Measurements from ENCODE around the gene ATXN7L2.

The ATXN7L2 gene

GRCh38 chr1:109508873-109509175 lies 25.1 kb downstream of the ATXN7L2 start:
- no peaks in the 10 kb centered on the region for H3K9me3 ChIP-seq (ENCODE audit: control insufficient read depth, insufficient read depth, low read depth, low read length)
- CTCF ChIA-PET, result interaction anchor here (18.0 to 36.3 kb wide), 2 partner anchors 14 to 24 kb away, joined by 303 to 1152 read pairs; partner anchors contain the start of genes CYB561D1 and GPR61
- H3K27ac ChIP-seq (ENCODE audit: extremely low read depth, low read depth, low read length), result no peak overlapping the region
- TF ChIP-seq ZFP41 (tag by site-specific recombination; IDR thresholded peaks at IDR 0.05; ENCODE audit: borderline replicate concordance), result no peak
- 0 out of 2 replicates have a peak, but pooled peaks have one; percentile 8 for TF ChIP-seq ZFHX2 (tag by site-specific recombination; conservative IDR thresholded peaks at IDR 0.05)
- no peaks in the 10 kb centered on the region for H3K36me3 ChIP-seq (ENCODE audit: control insufficient read depth in 2 of 2, insufficient read depth in 1 of 2, low read length in 2 of 2)
- POLR2A ChIA-PET, result interaction anchor here (1.4 kb wide), 1 partner anchor 11 kb away, joined by 5 read pairs; no protein-coding TSS in a partner anchor
- H3K4me3 ChIP-seq (ENCODE audit: low read depth, low read length), result no peak overlapping the region
- H3K4me1 ChIP-seq (ENCODE audit: control insufficient read depth, insufficient read depth, low read length), result no peaks in the 10 kb centered on the region

- Histone ChIP-seq H3K9me3 (ENCODE audit: control insufficient read depth, insufficient read depth, low read depth, low read length) (no peaks in the 10 kb centered on the region), H3K4me3 (ENCODE audit: low read depth, low read length) (peak within 1 kb of the TSS; percentile 52), H3K4me1 (ENCODE audit: control insufficient read depth, insufficient read depth, low read length) (no peaks in the 10 kb centered on the region), H3K36me3 (ENCODE audit: control insufficient read depth in 2 of 2, insufficient read depth in 1 of 2, low read length in 2 of 2) (no peaks in the 10 kb centered on the region), H3K27ac (ENCODE audit: extremely low read depth, low read depth, low read length) (peak within 1 kb of the TSS; percentile 37; the same call in 1 of the 2 replicates)
- ChIA-PET POLR2A (interaction anchor here (1.4 to 1.7 kb wide), 2 partner anchors 12 to 39 kb away, joined by 5 to 7 read pairs; partner anchors contain the start of gene GNAI3), CTCF (interaction anchor here (1.1 to 36.3 kb wide), 3 partner anchors 15 to 36 kb away, joined by 3 to 1152 read pairs (median 303); partner anchors contain the start of genes CYB561D1 and GPR61)
- TF ChIP-seq ZNF211 (tag by site-specific recombination; IDR thresholded peaks at IDR 0.05; ENCODE audit: low read depth) (no peak), ZNF670 (tag by site-specific recombination; IDR thresholded peaks at IDR 0.05; ENCODE audit: low read depth) (no peak), ZNF2 (tag by site-specific recombination; IDR thresholded peaks at IDR 0.05) (no peak), KLF7 (tag by site-specific recombination; IDR thresholded peaks at IDR 0.05; ENCODE audit: borderline replicate concordance) (no peak), ZNF776 (tag by site-specific recombination; IDR thresholded peaks at IDR 0.05; ENCODE audit: borderline replicate concordance) (no peak), KLF10 (tag by site-specific recombination; IDR thresholded peaks at IDR 0.05) (0 out of 2 replicates have a peak, but pooled peaks have one; percentile 25), ZFHX2 (tag by site-specific recombination; conservative IDR thresholded peaks at IDR 0.05) (no peak), ZNF514 (tag by site-specific recombination; IDR thresholded peaks at IDR 0.05) (no peak), ZBTB8A (tag by site-specific recombination; IDR thresholded peaks at IDR 0.05) (no peak), GLIS2 (tag by site-specific recombination; IDR thresholded peaks at IDR 0.05) (no peak), ZNF555 (tag by site-specific recombination; conservative IDR thresholded peaks at IDR 0.05) (no peak), ZNF791 (tag by site-specific recombination; IDR thresholded peaks at IDR 0.05) (no peak), ZNF747 (tag by site-specific recombination; IDR thresholded peaks at IDR 0.05) (no peak), ZNF423 (tag by site-specific recombination; IDR thresholded peaks at IDR 0.05) (no peak), KLF9 (tag by site-specific recombination; IDR thresholded peaks at IDR 0.05; ENCODE audit: low read depth) (peak; percentile 55; the same call in 1 of the 2 replicates), ZNF37A (tag by site-specific recombination; IDR thresholded peaks at IDR 0.05) (no peak), SETDB1 (IDR thresholded peaks at IDR 0.05; ENCODE audit: insufficient read length, low read length) (no peak), ZNF404 (tag by site-specific recombination; IDR thresholded peaks at IDR 0.05) (no peak)
- TF ChIP-seq, protein P1, sequence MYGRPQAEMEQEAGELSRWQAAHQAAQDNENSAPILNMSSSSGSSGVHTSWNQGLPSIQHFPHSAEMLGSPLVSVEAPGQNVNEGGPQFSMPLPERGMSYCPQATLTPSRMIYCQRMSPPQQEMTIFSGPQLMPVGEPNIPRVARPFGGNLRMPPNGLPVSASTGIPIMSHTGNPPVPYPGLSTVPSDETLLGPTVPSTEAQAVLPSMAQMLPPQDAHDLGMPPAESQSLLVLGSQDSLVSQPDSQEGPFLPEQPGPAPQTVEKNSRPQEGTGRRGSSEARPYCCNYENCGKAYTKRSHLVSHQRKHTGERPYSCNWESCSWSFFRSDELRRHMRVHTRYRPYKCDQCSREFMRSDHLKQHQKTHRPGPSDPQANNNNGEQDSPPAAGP (tag by site-specific recombination; IDR thresholded peaks at IDR 0.05), result no peak
- TF ChIP-seq, protein P2, sequence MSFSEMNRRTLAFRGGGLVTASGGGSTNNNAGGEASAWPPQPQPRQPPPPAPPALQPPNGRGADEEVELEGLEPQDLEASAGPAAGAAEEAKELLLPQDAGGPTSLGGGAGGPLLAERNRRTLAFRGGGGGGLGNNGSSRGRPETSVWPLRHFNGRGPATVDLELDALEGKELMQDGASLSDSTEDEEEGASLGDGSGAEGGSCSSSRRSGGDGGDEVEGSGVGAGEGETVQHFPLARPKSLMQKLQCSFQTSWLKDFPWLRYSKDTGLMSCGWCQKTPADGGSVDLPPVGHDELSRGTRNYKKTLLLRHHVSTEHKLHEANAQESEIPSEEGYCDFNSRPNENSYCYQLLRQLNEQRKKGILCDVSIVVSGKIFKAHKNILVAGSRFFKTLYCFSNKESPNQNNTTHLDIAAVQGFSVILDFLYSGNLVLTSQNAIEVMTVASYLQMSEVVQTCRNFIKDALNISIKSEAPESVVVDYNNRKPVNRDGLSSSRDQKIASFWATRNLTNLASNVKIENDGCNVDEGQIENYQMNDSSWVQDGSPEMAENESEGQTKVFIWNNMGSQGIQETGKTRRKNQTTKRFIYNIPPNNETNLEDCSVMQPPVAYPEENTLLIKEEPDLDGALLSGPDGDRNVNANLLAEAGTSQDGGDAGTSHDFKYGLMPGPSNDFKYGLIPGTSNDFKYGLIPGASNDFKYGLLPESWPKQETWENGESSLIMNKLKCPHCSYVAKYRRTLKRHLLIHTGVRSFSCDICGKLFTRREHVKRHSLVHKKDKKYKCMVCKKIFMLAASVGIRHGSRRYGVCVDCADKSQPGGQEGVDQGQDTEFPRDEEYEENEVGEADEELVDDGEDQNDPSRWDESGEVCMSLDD (tag by site-specific recombination; IDR thresholded peaks at IDR 0.05), result no peak
- TF ChIP-seq, protein P3, sequence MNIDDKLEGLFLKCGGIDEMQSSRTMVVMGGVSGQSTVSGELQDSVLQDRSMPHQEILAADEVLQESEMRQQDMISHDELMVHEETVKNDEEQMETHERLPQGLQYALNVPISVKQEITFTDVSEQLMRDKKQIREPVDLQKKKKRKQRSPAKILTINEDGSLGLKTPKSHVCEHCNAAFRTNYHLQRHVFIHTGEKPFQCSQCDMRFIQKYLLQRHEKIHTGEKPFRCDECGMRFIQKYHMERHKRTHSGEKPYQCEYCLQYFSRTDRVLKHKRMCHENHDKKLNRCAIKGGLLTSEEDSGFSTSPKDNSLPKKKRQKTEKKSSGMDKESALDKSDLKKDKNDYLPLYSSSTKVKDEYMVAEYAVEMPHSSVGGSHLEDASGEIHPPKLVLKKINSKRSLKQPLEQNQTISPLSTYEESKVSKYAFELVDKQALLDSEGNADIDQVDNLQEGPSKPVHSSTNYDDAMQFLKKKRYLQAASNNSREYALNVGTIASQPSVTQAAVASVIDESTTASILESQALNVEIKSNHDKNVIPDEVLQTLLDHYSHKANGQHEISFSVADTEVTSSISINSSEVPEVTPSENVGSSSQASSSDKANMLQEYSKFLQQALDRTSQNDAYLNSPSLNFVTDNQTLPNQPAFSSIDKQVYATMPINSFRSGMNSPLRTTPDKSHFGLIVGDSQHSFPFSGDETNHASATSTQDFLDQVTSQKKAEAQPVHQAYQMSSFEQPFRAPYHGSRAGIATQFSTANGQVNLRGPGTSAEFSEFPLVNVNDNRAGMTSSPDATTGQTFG (tag by site-specific recombination; IDR thresholded peaks at IDR 0.05; ENCODE audit: borderline replicate concordance), result no peak
- TF ChIP-seq, protein P4, sequence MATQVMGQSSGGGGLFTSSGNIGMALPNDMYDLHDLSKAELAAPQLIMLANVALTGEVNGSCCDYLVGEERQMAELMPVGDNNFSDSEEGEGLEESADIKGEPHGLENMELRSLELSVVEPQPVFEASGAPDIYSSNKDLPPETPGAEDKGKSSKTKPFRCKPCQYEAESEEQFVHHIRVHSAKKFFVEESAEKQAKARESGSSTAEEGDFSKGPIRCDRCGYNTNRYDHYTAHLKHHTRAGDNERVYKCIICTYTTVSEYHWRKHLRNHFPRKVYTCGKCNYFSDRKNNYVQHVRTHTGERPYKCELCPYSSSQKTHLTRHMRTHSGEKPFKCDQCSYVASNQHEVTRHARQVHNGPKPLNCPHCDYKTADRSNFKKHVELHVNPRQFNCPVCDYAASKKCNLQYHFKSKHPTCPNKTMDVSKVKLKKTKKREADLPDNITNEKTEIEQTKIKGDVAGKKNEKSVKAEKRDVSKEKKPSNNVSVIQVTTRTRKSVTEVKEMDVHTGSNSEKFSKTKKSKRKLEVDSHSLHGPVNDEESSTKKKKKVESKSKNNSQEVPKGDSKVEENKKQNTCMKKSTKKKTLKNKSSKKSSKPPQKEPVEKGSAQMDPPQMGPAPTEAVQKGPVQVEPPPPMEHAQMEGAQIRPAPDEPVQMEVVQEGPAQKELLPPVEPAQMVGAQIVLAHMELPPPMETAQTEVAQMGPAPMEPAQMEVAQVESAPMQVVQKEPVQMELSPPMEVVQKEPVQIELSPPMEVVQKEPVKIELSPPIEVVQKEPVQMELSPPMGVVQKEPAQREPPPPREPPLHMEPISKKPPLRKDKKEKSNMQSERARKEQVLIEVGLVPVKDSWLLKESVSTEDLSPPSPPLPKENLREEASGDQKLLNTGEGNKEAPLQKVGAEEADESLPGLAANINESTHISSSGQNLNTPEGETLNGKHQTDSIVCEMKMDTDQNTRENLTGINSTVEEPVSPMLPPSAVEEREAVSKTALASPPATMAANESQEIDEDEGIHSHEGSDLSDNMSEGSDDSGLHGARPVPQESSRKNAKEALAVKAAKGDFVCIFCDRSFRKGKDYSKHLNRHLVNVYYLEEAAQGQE (tag by site-specific recombination; IDR thresholded peaks at IDR 0.05), result no peak
Observed at GRCh38 chr1:109509176-109510134, 25.8 kb downstream of the ATXN7L2 start, which contains the start of gene AMIGO1. Gene AMIGO1 (minus strand): TSS chr1:109509727. CDS start chr1:109508912, 815 bp downstream.
